GM12874 (cell line): ENCODE data around the gene CDYL.

Source experiments
- TF ChIP-seq, protein P1 (sequence below): IDR thresholded peaks from 2 replicates; pipeline ENCODE4 v1.5.1; 2011; ENCODE audit warnings: low read depth, mild to moderate bottlenecking, control low read depth, low read length, moderate library complexity; ENCODE audit not compliant: insufficient read depth

Gene CDYL

DNA sequence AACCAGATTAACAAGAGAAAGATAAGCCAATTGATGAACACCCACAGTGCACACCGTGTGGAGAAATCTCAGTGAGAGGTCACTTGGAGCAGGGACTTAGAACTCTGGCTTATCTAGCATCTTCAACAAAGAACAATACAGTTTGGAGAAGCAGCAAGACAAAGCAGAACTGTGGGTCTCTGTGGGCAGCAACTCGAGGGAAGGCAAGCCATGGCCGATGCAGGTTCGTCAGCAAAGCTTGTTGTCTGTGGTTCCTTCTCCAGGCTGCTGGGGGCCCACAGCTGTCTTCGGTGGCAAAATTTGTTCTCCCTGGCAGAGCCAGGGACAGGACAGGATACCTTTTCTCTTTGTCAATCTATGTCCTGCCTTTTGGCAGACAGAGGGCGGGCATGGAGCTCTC is 205.6 kb downstream of the CDYL start:
- TF ChIP-seq, protein P1, sequence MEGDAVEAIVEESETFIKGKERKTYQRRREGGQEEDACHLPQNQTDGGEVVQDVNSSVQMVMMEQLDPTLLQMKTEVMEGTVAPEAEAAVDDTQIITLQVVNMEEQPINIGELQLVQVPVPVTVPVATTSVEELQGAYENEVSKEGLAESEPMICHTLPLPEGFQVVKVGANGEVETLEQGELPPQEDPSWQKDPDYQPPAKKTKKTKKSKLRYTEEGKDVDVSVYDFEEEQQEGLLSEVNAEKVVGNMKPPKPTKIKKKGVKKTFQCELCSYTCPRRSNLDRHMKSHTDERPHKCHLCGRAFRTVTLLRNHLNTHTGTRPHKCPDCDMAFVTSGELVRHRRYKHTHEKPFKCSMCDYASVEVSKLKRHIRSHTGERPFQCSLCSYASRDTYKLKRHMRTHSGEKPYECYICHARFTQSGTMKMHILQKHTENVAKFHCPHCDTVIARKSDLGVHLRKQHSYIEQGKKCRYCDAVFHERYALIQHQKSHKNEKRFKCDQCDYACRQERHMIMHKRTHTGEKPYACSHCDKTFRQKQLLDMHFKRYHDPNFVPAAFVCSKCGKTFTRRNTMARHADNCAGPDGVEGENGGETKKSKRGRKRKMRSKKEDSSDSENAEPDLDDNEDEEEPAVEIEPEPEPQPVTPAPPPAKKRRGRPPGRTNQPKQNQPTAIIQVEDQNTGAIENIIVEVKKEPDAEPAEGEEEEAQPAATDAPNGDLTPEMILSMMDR: no peak

DNA sequence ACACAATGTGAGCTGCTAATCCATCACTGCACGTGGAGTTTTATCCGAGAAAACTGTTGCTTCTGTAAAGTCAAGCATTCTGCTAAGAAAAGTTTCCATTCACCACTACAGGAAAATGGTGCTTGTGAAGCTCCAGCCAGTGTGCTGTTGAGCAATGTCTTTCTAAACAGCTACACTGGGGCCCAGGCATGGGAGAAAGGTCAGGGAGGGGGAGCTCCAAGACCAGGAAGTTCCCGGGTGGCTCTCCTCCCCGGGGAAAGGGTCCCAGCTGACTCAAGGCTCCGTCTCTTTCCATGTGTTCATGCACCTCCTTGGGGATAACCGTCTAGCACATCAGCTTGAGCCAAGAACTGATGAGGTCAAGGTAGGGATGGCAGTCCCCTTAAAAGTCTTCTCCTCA is 207.1 kb downstream of the CDYL start:
- TF ChIP-seq, protein P1: no peak

DNA sequence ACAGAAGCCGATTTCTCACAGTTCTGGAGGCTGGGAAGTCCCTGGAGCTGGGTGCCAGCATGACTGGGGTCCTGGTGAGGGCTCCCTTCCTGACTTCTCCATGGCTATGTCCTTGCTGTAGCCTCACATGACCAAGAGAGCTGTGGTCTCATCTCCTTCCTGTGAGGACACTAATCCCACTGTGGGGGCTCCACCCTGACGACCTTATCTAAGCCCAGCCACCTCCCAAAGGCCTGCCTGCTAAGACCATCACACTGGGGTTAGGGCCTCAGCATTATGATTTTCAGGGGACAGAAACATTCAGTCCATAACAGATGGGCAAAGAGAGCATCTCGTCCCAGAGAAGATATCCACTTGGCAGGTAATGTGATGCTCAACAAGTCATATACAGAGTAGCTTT is 210.8 kb downstream of the CDYL start:
- TF ChIP-seq, protein P1: no peak

DNA sequence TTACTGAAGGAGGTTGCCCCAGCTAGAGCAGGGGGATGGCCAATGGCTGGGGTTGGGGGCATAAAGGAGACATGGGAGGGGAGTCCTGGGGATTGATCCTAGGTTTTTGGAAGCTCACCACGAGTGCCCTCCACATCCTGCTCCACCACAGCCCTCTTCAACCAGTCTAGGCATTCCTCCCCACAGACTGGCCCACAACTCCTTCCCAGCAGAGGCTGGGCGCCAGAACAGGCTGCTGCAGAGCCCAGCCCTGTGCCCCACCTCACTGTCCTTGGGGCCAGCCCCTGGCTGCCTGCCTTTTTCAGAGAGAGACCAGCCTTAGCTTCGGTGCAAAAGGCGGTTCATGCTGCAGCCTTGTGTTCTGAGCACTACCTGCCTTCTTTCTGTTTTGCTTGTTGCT is 211.2 kb downstream of the CDYL start:
- TF ChIP-seq, protein P1: no peak

DNA sequence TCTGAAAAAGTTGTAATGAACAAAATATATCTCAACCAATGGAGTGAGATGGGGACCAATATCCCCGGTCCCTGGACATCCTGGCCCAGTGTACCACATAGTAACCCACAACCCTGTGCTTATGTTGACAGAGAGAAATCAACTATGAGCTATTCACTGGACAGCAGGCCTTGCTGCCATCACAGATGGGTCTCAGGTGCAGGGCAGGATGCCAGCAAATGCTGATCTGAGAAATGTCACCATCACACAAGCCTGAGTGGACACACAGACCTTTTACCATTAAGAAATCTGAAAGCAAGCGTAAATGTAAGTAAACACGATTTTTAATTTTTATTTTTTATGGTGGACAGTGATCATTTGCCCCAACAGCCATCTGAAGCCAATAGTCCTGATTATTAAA is 218.5 kb downstream of the CDYL start:
- TF ChIP-seq, protein P1: no peak

DNA sequence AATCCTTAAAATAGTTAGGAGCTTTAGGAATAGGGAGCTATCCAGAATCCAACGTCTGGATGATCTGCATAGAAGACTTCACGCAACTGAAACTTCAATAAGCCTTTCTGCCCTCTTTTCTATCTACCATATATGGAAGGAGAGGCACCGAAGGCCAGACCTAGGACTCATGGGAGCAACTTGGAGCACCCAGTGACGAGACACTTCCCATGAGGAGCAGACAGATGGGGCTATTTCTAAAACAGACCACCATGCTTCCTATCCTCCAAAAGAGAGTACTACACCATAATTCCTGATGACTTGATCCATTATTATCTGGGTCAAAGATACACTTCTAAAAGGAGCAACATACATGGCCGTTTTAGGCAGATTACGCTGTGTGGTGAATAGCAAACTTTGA is 221.7 kb downstream of the CDYL start:
- TF ChIP-seq, protein P1: no peak

DNA sequence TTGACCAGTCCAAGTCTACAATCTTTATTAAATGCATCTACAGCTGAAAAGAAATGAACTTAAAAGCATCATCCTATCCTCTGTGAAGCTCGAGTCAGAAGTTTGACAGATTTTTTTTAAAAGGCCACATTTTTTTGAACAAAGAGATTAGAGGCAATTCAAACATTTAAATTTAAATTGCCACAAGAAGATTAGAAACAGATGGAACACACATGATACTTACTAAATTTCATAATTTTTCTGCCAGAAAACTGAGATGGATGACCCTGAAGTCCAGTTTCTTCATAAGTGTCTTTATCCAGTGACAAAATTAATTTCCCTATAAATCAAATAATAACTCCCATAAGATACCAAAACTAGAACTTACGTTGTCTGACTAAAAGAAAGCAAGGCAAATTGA is 223.4 kb downstream of the CDYL start:
- TF ChIP-seq, protein P1: no peak
